GM21390 (cell line): Measurements from ENCODE around the gene FBXO8.

Experiments used
- ATAC-seq: cut with Tn5 transposase; IDR thresholded peaks from one replicate; pipeline ENCODE4 v1.9.1; 2021; ENCODE audit not compliant: unreplicated experiment

FBXO8 gene

GRCh38 chr4:174284487-174284886 is 1.0 kb upstream of the FBXO8 start:
- ATAC-seq = no peak

GRCh38 chr4:174282836-174283506 is 496 bp downstream of the FBXO8 start:
- ATAC-seq = peak; percentile 98

GRCh38 chr4:174281901-174282300 is 1.6 kb downstream of the FBXO8 start:
- no peak for ATAC-seq

GRCh38 chr4:174281182-174281737 is 2.2 kb downstream of the FBXO8 start:
- ATAC-seq = no peak

- no peak for ATAC-seq
Observed at GRCh38 chr4:174279433-174280155, 3.9 kb downstream of the FBXO8 start.

GRCh38 chr4:174278467-174278866 is 5.0 kb downstream of the FBXO8 start:
- no peak for ATAC-seq

- ATAC-seq = no peak
Observed at GRCh38 chr4:174277433-174277832, 6.0 kb downstream of the FBXO8 start.

- no peak for ATAC-seq
Observed at GRCh38 chr4:174275101-174275500, 8.4 kb downstream of the FBXO8 start.

- no peak for ATAC-seq
Observed at GRCh38 chr4:174274436-174274835, 9.0 kb downstream of the FBXO8 start.

GRCh38 chr4:174273930-174274329 is 9.5 kb downstream of the FBXO8 start:
- no peak for ATAC-seq

- ATAC-seq = no peak
Observed at GRCh38 chr4:174266416-174266815, 17.1 kb downstream of the FBXO8 start.

- no peak for ATAC-seq
Observed at GRCh38 chr4:174265916-174266315, 17.6 kb downstream of the FBXO8 start.

GRCh38 chr4:174263445-174263736 is 20.1 kb downstream of the FBXO8 start:
- ATAC-seq = no peak

GRCh38 chr4:174262624-174263444 is 20.6 kb downstream of the FBXO8 start:
- ATAC-seq = no peak

- peak; percentile 52 for ATAC-seq
Observed at GRCh38 chr4:174261432-174261831, 22.0 kb downstream of the FBXO8 start.

GRCh38 chr4:174260099-174260498 is 23.4 kb downstream of the FBXO8 start:
- no peak for ATAC-seq

- no peak for ATAC-seq
Observed at GRCh38 chr4:174259580-174259979, 23.9 kb downstream of the FBXO8 start.

GRCh38 chr4:174256277-174256713 is 27.2 kb downstream of the FBXO8 start:
- no peak for ATAC-seq

- ATAC-seq = no peak
Observed at GRCh38 chr4:174255786-174256185, 27.7 kb downstream of the FBXO8 start.

- ATAC-seq = no peak
Observed at GRCh38 chr4:174255374-174255773, 28.1 kb downstream of the FBXO8 start.

GRCh38 chr4:174254613-174255012 is 28.9 kb downstream of the FBXO8 start:
- ATAC-seq = no peak

GRCh38 chr4:174252412-174252811 is 31.1 kb downstream of the FBXO8 start:
- no peak for ATAC-seq
